Liver (tissue), 9 donors: ENCODE results near the gene CHODL. TPM values are rescaled to one million over a fixed set of nuclear protein-coding genes. Genes with fewer than 3 reads are reported as not detected.

ENCODE experiments used
- DNase-seq: peaks from one replicate; pipeline ENCODE4 v3.0.0-alpha.2; 2017; ENCODE audit warnings: low spot score
- H3K27ac ChIP-seq, 2 donors: one replicate each; pipeline ENCODE4 v1.7.0; 2013; ENCODE audit warnings: inconsistent platforms in 2 of 2, low read length in 2 of 2, control low read depth in 1 of 2, low read depth in 1 of 2, mild to moderate bottlenecking in 1 of 2
- H3K27me3 ChIP-seq, 4 donors: one replicate each; pipeline versions ENCODE4 v1.6.1 to v1.7.0; 2013; ENCODE audit warnings: low read length in 3 of 4, inconsistent platforms in 1 of 4, mild to moderate bottlenecking in 1 of 4, moderate library complexity in 1 of 4; ENCODE audit not compliant: control insufficient read depth in 4 of 4, insufficient read depth in 4 of 4
- H3K36me3 ChIP-seq, 4 donors: one replicate each; pipeline versions ENCODE4 v1.6.1 to v1.7.0; 2013; ENCODE audit warnings: low read length in 3 of 4, mild to moderate bottlenecking in 3 of 4, low read depth in 1 of 4, moderate library complexity in 1 of 4; ENCODE audit not compliant: control insufficient read depth in 4 of 4, insufficient read depth in 3 of 4
- H3K4me1 ChIP-seq, 4 donors: one replicate each; pipeline versions ENCODE4 v1.6.1 to v1.7.0; 2013; ENCODE audit warnings: low read length in 3 of 4, mild to moderate bottlenecking in 3 of 4, moderate library complexity in 1 of 4; ENCODE audit not compliant: control insufficient read depth in 4 of 4, insufficient read depth in 4 of 4
- H3K4me3 ChIP-seq, 3 donors: one replicate each; pipeline versions ENCODE4 v1.6.1 to v1.7.0; 2013; ENCODE audit warnings: low read length in 3 of 3, control low read depth in 1 of 3, low read depth in 1 of 3, mild to moderate bottlenecking in 1 of 3
- H3K9ac ChIP-seq, 2 donors: one replicate each; pipeline ENCODE4 v1.7.0; 2013; ENCODE audit warnings: low read length in 2 of 2, mild to moderate bottlenecking in 2 of 2, moderate library complexity in 2 of 2, control low read depth in 1 of 2, low read depth in 1 of 2
- H3K9me3 ChIP-seq, 4 donors: one replicate each; pipeline versions ENCODE4 v1.6.1 to v1.7.0; 2013; ENCODE audit warnings: low read length in 3 of 4; ENCODE audit not compliant: control insufficient read depth in 4 of 4
- ATF3 ChIP-seq: IDR thresholded peaks from 2 replicates; pipeline ENCODE4 v1.6.1; 2016; ENCODE audit warnings: antibody characterized with exemption
- CTCF ChIP-seq: fragments of 150-350 bp; IDR thresholded peaks from 2 replicates; pipeline ENCODE4 v1.5.1; 2017; ENCODE audit warnings: improper control_type of control experiment, low read depth, low read length; ENCODE audit not compliant: missing input control
- EGR1 ChIP-seq, 2 donors: IDR thresholded peaks; 2 replicates each; pipeline ENCODE4 v1.6.1; 2016 to 2018; ENCODE audit warnings: antibody characterized with exemption in 2 of 2, low read depth in 2 of 2
- FOXA1 ChIP-seq: IDR thresholded peaks from 2 replicates; pipeline ENCODE4 v1.6.1; 2016; ENCODE audit warnings: antibody characterized with exemption
- FOXA2 ChIP-seq: IDR thresholded peaks from 2 replicates; pipeline ENCODE4 v1.6.1; 2016; ENCODE audit warnings: antibody characterized with exemption
- GABPA ChIP-seq, 2 donors: IDR thresholded peaks in 1 of 2; conservative IDR thresholded peaks in 1 of 2; 2 replicates each; pipeline ENCODE4 v1.6.1; 2016; ENCODE audit warnings: antibody characterized with exemption in 2 of 2, mild to moderate bottlenecking in 1 of 2, moderate library complexity in 1 of 2
- HNF4A ChIP-seq, 2 donors: conservative IDR thresholded peaks; 2 replicates each; pipeline ENCODE4 v1.6.1; 2016; ENCODE audit warnings: antibody characterized with exemption in 2 of 2, mild to moderate bottlenecking in 2 of 2
- HNF4G ChIP-seq: IDR thresholded peaks from 2 replicates; pipeline ENCODE4 v1.6.1; 2016; ENCODE audit warnings: antibody characterized with exemption
- JUND ChIP-seq, 2 donors: IDR thresholded peaks; 2 replicates each; pipeline ENCODE4 v1.6.1; 2016; ENCODE audit warnings: antibody characterized with exemption in 2 of 2
- MAX ChIP-seq: IDR thresholded peaks from 2 replicates; pipeline ENCODE4 v1.6.1; 2016; ENCODE audit warnings: antibody characterized with exemption
- NR2F2 ChIP-seq: IDR thresholded peaks from 2 replicates; pipeline ENCODE4 v1.6.1; 2016; ENCODE audit warnings: antibody characterized with exemption
- REST ChIP-seq: IDR thresholded peaks from 2 replicates; pipeline ENCODE4 v1.6.1; 2016; ENCODE audit warnings: antibody characterized with exemption, mild to moderate bottlenecking
- RXRA ChIP-seq, 2 donors: IDR thresholded peaks; 2 replicates each; pipeline ENCODE4 v1.6.1; 2017 to 2018; ENCODE audit warnings: antibody characterized with exemption in 2 of 2, mild to moderate bottlenecking in 1 of 2
- TAF1 ChIP-seq: conservative IDR thresholded peaks from 2 replicates; pipeline ENCODE4 v1.6.1; 2016; ENCODE audit warnings: antibody characterized with exemption, mild to moderate bottlenecking
- YY1 ChIP-seq: IDR thresholded peaks from 2 replicates; pipeline ENCODE4 v1.6.1; 2016; ENCODE audit warnings: antibody characterized with exemption, mild to moderate bottlenecking
- WGBS: extraction: QIAGEN DNeasy Blood & Tissue Kit; methylation state at CpG from one replicate; pipeline ENCODE4 v1.1.7; 2013; 5-methylcytosine and 5-hydroxymethylcytosine counted together
- polyA plus RNA-seq, 2 donors: library from polyadenylated mRNA; stranded (reverse) in 1 of 2; unstranded in 1 of 2; fragments of 200-250 nt in 1 of 2; fragments of >200 nt in 1 of 2; fragmentation: Nextera tagmentation in 1 of 2; extraction: Ambion mirVana in 1 of 2; gene quantifications; one replicate each; pipeline versions ENCODE4 v1.2.1 to v1.2.3, GENCODE V29; 2013 to 2015
- total RNA-seq, 2 donors: library from RNA; depleted of rRNA; stranded (reverse); fragments of >200 nt; gene quantifications; one replicate each; pipeline ENCODE4 v1.2.3, GENCODE V29; 2014
- donor health status: healthy.
- donor health status: healthy.
- donor health status: healthy.
- donor health status: healthy.
- donor health status: healthy.

CHODL gene
- total and polyA plus RNA-seq, 4 donors, result 0.22 TPM; not detected in 3

GRCh38 chr21:18267496-18267895 is 22.9 kb downstream of the CHODL start:
- TF ChIP-seq CTCF (no peak), FOXA2 (no peak), TAF1 (no peak), YY1 (no peak), MAX (no peak)
- 57% methylated on average over 1 of the region's 1 CpG for WGBS
- H3K4me1 ChIP-seq, result no peaks in the 10 kb centered on the region

GRCh38 chr21:18268906-18269305 is 24.3 kb downstream of the CHODL start:
- DNase-seq, result no peak
- Histone ChIP-seq H3K27me3 (peaks cover 0 to 6% (median 0%) of the 10 kb centered on the region in 4 donors), H3K9ac (no peak overlapping the region), H3K4me3 (no peak overlapping the region), H3K36me3 (no peaks in the 10 kb centered on the region), H3K4me1 (no peaks in the 10 kb centered on the region), H3K27ac (no peak overlapping the region), H3K9me3 (no peaks in the 10 kb centered on the region)
- TF ChIP-seq REST (no peak), HNF4A (conservative IDR thresholded peaks at IDR 0.05) (no peak), JUND (IDR thresholded peaks at IDR 0.05) (no peak), RXRA (IDR thresholded peaks at IDR 0.05) (no peak), NR2F2 (no peak), TAF1 (no peak), HNF4G (no peak), ATF3 (no peak), EGR1 (IDR thresholded peaks at IDR 0.05; ENCODE audit: low read depth in 2 of 2) (no peak)
- 73% methylated on average over 1 of the region's 1 CpG for WGBS

More at GRCh38 chr21:18267496-18267895, 22.9 kb downstream of the CHODL start:
- no peaks in the 10 kb centered on the region for H3K9me3 ChIP-seq
- no peak overlapping the region for H3K9ac ChIP-seq
- peaks cover 0 to 3% (median 0%) of the 10 kb centered on the region in 4 donors for H3K27me3 ChIP-seq
- no peaks in the 10 kb centered on the region for H3K36me3 ChIP-seq
- H3K27ac ChIP-seq, result no peak overlapping the region
- no peak overlapping the region for H3K4me3 ChIP-seq
- no peak for DNase-seq

- H3K4me1 ChIP-seq, result no peaks in the 10 kb centered on the region
- no peaks in the 10 kb centered on the region for H3K9me3 ChIP-seq
- H3K4me3 ChIP-seq, result no peak overlapping the region
- no peak for TF ChIP-seq REST
- no peak for TF ChIP-seq TAF1
- TF ChIP-seq FOXA1, result no peak
- no peak for TF ChIP-seq NR2F2
- no peak for TF ChIP-seq GABPA (IDR thresholded peaks at IDR 0.05 in 1 of 2, conservative IDR thresholded peaks at IDR 0.05 in 1 of 2)
- TF ChIP-seq MAX, result no peak
- WGBS, result 86% methylated on average over 7 of the region's 7 CpGs
- no peaks in the 10 kb centered on the region for H3K36me3 ChIP-seq
- H3K9ac ChIP-seq, result no peak overlapping the region
- peaks cover 0 to 6% (median 0%) of the 10 kb centered on the region in 4 donors for H3K27me3 ChIP-seq
- H3K27ac ChIP-seq, result no peak overlapping the region
- no peak for DNase-seq
These were observed 25.2 kb downstream of the CHODL start for GRCh38 chr21:18269856-18270255.
